Tibial nerve (tissue), 3 donors: ENCODE data around the gene KRT84.

ENCODE experiments used
- POLR2A ChIP-seq, 2 donors: fragments of 450-650 bp; IDR thresholded peaks; one replicate each; pipeline ENCODE4 v1.6.1; 2017; ENCODE audit warnings: antibody characterized with exemption in 2 of 2, mild to moderate bottlenecking in 2 of 2, moderate library complexity in 2 of 2
- TF ChIP-seq, protein P1 (sequence below), 5 experiments: fragments of 200-600 bp in 3 of 5; fragments of 450-650 bp in 2 of 5; sonication (generic) in 3 of 5; IDR thresholded peaks; one replicate each; pipeline ENCODE4 v1.5.1; 2016 to 2019; ENCODE audit warnings: antibody characterized with exemption in 5 of 5, mild to moderate bottlenecking in 3 of 5, moderate library complexity in 2 of 5

DNA sequence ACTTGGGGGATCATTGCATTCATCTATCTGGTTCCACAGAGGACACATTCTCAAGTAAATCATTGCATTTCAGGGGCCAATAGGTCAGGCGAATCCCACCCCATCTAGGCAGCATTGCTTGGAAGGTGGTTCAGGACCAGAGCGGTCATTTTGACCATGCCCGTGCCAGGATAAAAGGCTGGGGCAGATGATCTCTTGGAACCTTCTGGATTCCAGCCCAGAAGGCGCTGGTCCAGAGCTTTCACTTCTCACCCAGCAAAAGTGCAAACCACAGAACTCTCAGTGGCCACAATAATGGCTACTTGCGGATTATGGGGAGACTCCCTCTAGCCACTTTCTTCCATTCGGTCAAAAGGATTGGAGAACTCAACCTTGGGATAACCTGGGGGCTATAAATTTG, 17.6 kb downstream of the KRT84 start:
- TF ChIP-seq, protein P1, sequence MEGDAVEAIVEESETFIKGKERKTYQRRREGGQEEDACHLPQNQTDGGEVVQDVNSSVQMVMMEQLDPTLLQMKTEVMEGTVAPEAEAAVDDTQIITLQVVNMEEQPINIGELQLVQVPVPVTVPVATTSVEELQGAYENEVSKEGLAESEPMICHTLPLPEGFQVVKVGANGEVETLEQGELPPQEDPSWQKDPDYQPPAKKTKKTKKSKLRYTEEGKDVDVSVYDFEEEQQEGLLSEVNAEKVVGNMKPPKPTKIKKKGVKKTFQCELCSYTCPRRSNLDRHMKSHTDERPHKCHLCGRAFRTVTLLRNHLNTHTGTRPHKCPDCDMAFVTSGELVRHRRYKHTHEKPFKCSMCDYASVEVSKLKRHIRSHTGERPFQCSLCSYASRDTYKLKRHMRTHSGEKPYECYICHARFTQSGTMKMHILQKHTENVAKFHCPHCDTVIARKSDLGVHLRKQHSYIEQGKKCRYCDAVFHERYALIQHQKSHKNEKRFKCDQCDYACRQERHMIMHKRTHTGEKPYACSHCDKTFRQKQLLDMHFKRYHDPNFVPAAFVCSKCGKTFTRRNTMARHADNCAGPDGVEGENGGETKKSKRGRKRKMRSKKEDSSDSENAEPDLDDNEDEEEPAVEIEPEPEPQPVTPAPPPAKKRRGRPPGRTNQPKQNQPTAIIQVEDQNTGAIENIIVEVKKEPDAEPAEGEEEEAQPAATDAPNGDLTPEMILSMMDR (IDR thresholded peaks at IDR 0.05): no peak
- TF ChIP-seq POLR2A (IDR thresholded peaks at IDR 0.05): no peak
